GM21381 (cell line): ENCODE results near the gene METAP1D.

Source experiments
- ATAC-seq: cut with Tn5 transposase; IDR thresholded peaks from one replicate; pipeline ENCODE4 v1.9.1; 2021; ENCODE audit warnings: mild to moderate bottlenecking, moderate library complexity; ENCODE audit not compliant: unreplicated experiment

Gene METAP1D

GRCh38 chr2:172090044-172090961 lies 90.5 kb downstream of the METAP1D start:
- ATAC-seq: no peak

GRCh38 chr2:172091000-172091641 lies 91.4 kb downstream of the METAP1D start:
- no peak for ATAC-seq

- no peak for ATAC-seq
Measured at GRCh38 chr2:172091761-172092566, 92.2 kb downstream of the METAP1D start.

GRCh38 chr2:172092716-172093415 lies 93.1 kb downstream of the METAP1D start:
- ATAC-seq: no peak

- ATAC-seq: no peak
Measured at GRCh38 chr2:172093416-172094293, 93.9 kb downstream of the METAP1D start.

GRCh38 chr2:172094294-172095145 lies 94.8 kb downstream of the METAP1D start:
- no peak for ATAC-seq

- ATAC-seq: no peak
Measured at GRCh38 chr2:172095146-172095904, 95.6 kb downstream of the METAP1D start.

GRCh38 chr2:172095905-172096625 lies 96.3 kb downstream of the METAP1D start:
- ATAC-seq: no peak

GRCh38 chr2:172096626-172097547 lies 97.1 kb downstream of the METAP1D start:
- no peak for ATAC-seq

- ATAC-seq: no peak
Measured at GRCh38 chr2:172097557-172098131, 97.9 kb downstream of the METAP1D start.

GRCh38 chr2:172098287-172098649 lies 98.5 kb downstream of the METAP1D start:
- no peak for ATAC-seq

GRCh38 chr2:172098650-172099471 lies 99.1 kb downstream of the METAP1D start:
- ATAC-seq: no peak

- no peak for ATAC-seq
Measured at GRCh38 chr2:172099472-172100079, 99.8 kb downstream of the METAP1D start.

GRCh38 chr2:172100080-172100934 lies 100.6 kb downstream of the METAP1D start:
- no peak for ATAC-seq
